SK-N-SH (cell line): Measurements from ENCODE around the gene GALNT13.

ENCODE experiments used
- EP300 ChIP-seq, 2 experiments: IDR thresholded peaks; 2 replicates each; pipeline versions ENCODE4 v1.4.0 to v1.6.1; 2012; ENCODE audit warnings: borderline replicate concordance in 1 of 2, low read depth in 1 of 2, low read length in 1 of 2
- EZH2phosphoT487 ChIP-seq: fragments of 200-600 bp; sonication (generic); IDR thresholded peaks from 2 replicates; pipeline ENCODE4 v1.6.1; 2017; ENCODE audit warnings: low read depth, mixed run types, mild to moderate bottlenecking, antibody characterized with exemption, moderate library complexity, borderline replicate concordance
- FOXJ3 ChIP-seq: sonication (generic); formaldehyde crosslinking; IDR thresholded peaks from 2 replicates; pipeline ENCODE4 v1.5.1; 2020; ENCODE audit warnings: mild to moderate bottlenecking, missing genetic modification reagents
- RFX5 ChIP-seq: IDR thresholded peaks from 2 replicates; pipeline ENCODE4 v1.6.1; 2012; ENCODE audit warnings: mild to moderate bottlenecking, improper control_type of control experiment, low read length
- SIN3A ChIP-seq: IDR thresholded peaks from 2 replicates; pipeline ENCODE4 v1.6.1; 2012; ENCODE audit warnings: low read depth, mild to moderate bottlenecking, low read length, moderate library complexity, borderline replicate concordance
- SMC3 ChIP-seq: IDR thresholded peaks from 2 replicates; pipeline ENCODE4 v1.6.1; 2012; ENCODE audit warnings: low read depth, low read length, improper control_type of control experiment
- TF ChIP-seq, protein P1 (sequence below): fragments of 200-600 bp; sonication (generic); IDR thresholded peaks from 2 replicates; pipeline ENCODE4 v1.6.1; 2017; ENCODE audit warnings: antibody characterized with exemption, mild to moderate bottlenecking, moderate library complexity
- TF ChIP-seq, protein P2 (sequence below): IDR thresholded peaks from 2 replicates; pipeline ENCODE4 v1.6.1; 2012; ENCODE audit warnings: mild to moderate bottlenecking, low read depth, low read length, moderate library complexity
- TF ChIP-seq, protein P3 (sequence below): IDR thresholded peaks from 2 replicates; pipeline ENCODE4 v1.4.0; 2012; ENCODE audit warnings: low read depth

DNA sequence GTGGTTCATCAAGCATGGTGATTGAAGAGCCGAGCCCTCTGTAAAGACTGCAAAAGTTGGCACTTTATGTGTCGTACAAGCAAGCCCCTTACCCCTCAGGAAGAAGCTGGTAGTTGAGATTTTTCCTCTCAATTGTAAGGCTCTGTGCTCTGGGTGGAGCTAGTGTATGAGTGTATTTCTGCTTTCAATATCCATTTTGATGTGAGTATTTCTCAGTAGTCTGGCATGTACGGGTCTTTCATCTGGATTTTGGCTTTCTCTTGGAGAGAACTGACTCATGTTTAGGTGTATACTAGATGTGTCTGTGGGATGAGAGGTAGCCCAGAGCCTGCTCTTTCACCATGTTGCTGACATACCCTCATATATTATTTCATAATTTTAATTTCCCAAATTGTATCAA is 420.2 kb downstream of the GALNT13 start:
- no peak for TF ChIP-seq SMC3
- TF ChIP-seq RFX5: no peak
- TF ChIP-seq FOXJ3 (CRISPR knock-in tag): no peak
- no peak for TF ChIP-seq EP300 (IDR thresholded peaks at IDR 0.05; ENCODE audit: borderline replicate concordance in 1 of 2, low read depth in 1 of 2, low read length in 1 of 2)
- TF ChIP-seq, protein P1, sequence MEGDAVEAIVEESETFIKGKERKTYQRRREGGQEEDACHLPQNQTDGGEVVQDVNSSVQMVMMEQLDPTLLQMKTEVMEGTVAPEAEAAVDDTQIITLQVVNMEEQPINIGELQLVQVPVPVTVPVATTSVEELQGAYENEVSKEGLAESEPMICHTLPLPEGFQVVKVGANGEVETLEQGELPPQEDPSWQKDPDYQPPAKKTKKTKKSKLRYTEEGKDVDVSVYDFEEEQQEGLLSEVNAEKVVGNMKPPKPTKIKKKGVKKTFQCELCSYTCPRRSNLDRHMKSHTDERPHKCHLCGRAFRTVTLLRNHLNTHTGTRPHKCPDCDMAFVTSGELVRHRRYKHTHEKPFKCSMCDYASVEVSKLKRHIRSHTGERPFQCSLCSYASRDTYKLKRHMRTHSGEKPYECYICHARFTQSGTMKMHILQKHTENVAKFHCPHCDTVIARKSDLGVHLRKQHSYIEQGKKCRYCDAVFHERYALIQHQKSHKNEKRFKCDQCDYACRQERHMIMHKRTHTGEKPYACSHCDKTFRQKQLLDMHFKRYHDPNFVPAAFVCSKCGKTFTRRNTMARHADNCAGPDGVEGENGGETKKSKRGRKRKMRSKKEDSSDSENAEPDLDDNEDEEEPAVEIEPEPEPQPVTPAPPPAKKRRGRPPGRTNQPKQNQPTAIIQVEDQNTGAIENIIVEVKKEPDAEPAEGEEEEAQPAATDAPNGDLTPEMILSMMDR: no peak
- TF ChIP-seq, protein P2, sequence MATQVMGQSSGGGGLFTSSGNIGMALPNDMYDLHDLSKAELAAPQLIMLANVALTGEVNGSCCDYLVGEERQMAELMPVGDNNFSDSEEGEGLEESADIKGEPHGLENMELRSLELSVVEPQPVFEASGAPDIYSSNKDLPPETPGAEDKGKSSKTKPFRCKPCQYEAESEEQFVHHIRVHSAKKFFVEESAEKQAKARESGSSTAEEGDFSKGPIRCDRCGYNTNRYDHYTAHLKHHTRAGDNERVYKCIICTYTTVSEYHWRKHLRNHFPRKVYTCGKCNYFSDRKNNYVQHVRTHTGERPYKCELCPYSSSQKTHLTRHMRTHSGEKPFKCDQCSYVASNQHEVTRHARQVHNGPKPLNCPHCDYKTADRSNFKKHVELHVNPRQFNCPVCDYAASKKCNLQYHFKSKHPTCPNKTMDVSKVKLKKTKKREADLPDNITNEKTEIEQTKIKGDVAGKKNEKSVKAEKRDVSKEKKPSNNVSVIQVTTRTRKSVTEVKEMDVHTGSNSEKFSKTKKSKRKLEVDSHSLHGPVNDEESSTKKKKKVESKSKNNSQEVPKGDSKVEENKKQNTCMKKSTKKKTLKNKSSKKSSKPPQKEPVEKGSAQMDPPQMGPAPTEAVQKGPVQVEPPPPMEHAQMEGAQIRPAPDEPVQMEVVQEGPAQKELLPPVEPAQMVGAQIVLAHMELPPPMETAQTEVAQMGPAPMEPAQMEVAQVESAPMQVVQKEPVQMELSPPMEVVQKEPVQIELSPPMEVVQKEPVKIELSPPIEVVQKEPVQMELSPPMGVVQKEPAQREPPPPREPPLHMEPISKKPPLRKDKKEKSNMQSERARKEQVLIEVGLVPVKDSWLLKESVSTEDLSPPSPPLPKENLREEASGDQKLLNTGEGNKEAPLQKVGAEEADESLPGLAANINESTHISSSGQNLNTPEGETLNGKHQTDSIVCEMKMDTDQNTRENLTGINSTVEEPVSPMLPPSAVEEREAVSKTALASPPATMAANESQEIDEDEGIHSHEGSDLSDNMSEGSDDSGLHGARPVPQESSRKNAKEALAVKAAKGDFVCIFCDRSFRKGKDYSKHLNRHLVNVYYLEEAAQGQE: no peak
- no peak for TF ChIP-seq SIN3A
- TF ChIP-seq, protein P3, sequence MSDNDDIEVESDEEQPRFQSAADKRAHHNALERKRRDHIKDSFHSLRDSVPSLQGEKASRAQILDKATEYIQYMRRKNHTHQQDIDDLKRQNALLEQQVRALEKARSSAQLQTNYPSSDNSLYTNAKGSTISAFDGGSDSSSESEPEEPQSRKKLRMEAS: no peak
- no peak for TF ChIP-seq EZH2phosphoT487
